G401 (cell line): ENCODE results near the gene VAX1. TPM values are rescaled to one million over a fixed set of nuclear protein-coding genes. Genes with fewer than 3 reads are reported as not detected.
"Not testable (repeated sequence)": the region's sequence is repeated elsewhere in the genome, so short reads cannot be mapped to it uniquely, and the experiment has no call there.

Experiments used
- DNase-seq: peaks from one replicate; pipeline ENCODE4 v3.0.0-alpha.2; 2015; ENCODE audit warnings: low spot score
- in situ Hi-C: cut with HindIII; loops from 2 replicates; pipeline ENCODE4 v1.10.0; 2016; ENCODE audit warnings: low sequenced_read_pairs, mixed read lengths
- total RNA-seq: library from RNA; depleted of rRNA; stranded (reverse); fragments of >200 nt; shearing (Covaris generic); gene quantifications from 2 replicates; pipeline ENCODE4 v1.2.3, GENCODE V29; 2014; rRNA removed

Gene VAX1
- total RNA-seq, 1 experiment from 2014 or later, result not detected

DNA sequence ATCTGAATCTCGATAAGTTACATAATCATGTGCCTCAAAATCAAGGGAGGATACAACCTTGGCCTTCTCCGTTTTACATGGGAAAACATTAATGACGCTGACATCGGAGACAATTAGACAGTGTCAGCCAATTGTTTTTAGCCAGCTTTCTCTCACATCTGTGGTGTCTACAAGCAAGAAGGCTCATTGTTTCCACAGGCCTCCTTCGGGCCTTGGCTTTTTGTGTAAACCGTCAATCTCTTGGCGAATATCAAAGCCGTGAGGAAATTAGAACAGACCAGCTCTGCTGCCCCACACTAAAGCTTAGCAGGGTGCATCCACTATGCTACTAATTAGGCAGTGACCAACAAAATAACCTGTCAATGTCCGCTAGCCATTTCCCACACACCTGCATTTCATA lies 43.2 kb downstream of the VAX1 start:
- in situ Hi-C loops, result no loop called here
- no peak for DNase-seq

GRCh38 chr10:117092386-117092785 lies 45.7 kb downstream of the VAX1 start:
- DNase-seq, result no peak
- in situ Hi-C loops, result no loop called here

DNA sequence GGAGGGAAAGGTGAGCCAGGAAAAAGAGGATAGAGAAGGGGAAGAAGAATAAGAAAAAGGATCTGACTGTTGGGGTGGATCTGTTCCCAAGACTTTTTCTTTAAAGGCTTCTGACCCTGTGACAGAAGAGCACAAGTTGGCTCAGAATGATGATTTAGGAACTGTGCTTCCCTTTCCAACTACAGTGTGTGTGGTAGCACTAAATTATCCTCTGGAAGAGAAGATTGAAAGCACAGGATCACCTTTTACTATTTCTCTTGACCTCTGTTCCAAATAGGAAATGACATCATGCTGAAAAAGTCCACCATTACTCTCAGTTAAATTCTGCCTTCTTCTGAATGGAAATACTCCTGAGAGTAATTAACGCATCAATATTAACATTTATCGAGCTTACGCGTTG lies 47.2 kb downstream of the VAX1 start:
- in situ Hi-C loops, result no loop called here
- no peak for DNase-seq

- no peak for DNase-seq
- in situ Hi-C loops, result no loop called here
Observed at GRCh38 chr10:117087521-117087920, 50.5 kb downstream of the VAX1 start.

- DNase-seq, result no peak
- in situ Hi-C loops, result no loop called here
Observed at GRCh38 chr10:117086546-117086945, 51.5 kb downstream of the VAX1 start.

- in situ Hi-C loops, DNase-seq: not testable (repeated sequence)
Observed at GRCh38 chr10:117084421-117085246, 53.4 kb downstream of the VAX1 start.

Other genes starting within 250 kb of the VAX1 start
- gene SHTN1, start 133.1 kb downstream of the VAX1 start, total RNA-seq, result 0.62 and 2.4 TPM in 2 replicates
- gene KCNK18, start 59.2 kb upstream of the VAX1 start, total RNA-seq, result not detected in 2 replicates
- not detected in 2 replicates for gene SLC18A2, start 102.8 kb upstream of the VAX1 start, total RNA-seq
- gene PDZD8, start 237.2 kb upstream of the VAX1 start, total RNA-seq, result 8.6 and 27.2 TPM in 2 replicates